ENCODE data around the gene RALGPS1.

DNA sequence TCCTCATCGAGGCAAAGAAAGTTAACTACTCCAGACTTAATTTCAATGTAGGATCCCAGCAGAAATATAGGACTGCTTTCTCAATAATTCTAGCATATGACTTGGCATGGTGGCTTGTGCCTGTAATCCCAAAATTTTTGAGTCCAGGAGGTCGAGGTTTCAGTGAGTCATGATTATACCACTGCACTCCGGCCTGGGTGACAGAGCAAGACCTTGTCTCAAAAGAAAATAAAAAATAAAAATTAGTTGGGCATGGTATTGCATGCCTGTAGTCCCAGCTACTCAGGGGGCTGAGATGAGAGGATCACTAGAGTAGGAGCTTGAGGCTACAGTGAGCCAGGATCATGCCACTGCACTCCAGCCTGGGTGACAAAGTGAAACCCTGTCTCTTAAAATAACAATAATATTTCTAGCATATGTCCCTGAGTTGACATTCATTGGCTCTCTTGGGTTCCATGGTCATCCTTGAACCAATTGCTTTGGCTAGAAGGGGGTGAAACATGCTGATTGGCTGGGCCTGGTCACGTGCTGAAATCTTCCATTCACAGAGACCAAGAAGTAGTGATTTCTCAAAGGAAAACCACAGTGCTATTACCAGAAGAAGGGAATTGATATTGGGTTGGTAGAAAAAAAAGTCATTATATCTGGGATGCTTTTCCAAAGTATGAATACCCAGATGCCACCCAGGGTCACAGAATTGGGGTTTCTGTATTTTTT is 318.4 kb downstream of the RALGPS1 start:
- TF ChIP-seq, protein P1, sequence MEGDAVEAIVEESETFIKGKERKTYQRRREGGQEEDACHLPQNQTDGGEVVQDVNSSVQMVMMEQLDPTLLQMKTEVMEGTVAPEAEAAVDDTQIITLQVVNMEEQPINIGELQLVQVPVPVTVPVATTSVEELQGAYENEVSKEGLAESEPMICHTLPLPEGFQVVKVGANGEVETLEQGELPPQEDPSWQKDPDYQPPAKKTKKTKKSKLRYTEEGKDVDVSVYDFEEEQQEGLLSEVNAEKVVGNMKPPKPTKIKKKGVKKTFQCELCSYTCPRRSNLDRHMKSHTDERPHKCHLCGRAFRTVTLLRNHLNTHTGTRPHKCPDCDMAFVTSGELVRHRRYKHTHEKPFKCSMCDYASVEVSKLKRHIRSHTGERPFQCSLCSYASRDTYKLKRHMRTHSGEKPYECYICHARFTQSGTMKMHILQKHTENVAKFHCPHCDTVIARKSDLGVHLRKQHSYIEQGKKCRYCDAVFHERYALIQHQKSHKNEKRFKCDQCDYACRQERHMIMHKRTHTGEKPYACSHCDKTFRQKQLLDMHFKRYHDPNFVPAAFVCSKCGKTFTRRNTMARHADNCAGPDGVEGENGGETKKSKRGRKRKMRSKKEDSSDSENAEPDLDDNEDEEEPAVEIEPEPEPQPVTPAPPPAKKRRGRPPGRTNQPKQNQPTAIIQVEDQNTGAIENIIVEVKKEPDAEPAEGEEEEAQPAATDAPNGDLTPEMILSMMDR (IDR thresholded peaks at IDR 0.05; ENCODE audit: low read depth, low read length, poor library complexity, severe bottlenecking) = no peak
- TF ChIP-seq EZH2phosphoT487 (IDR thresholded peaks at IDR 0.05; ENCODE audit: borderline replicate concordance, low read length) = no peak

Data from DOHH2 (cell line).